HEK293 (cell line): ENCODE results near the gene CXXC5.

Source experiments
- CTCF ChIA-PET: fragments of 350-600 bp; formaldehyde crosslinking; extraction: SDS; loops from one replicate; lab custom pipeline; 2021; ENCODE audit warnings: antibody characterized with exemption; lab: Yijun Ruan, JAX
- POLR2A ChIA-PET: fragments of 300-600 bp; formaldehyde crosslinking; extraction: SDS; loops from one replicate; lab custom pipeline; 2020; ENCODE audit warnings: antibody characterized with exemption, inconsistent platforms; lab: Yijun Ruan, JAX
- H3K27ac ChIP-seq: fragments of 200-500 bp; sonication (Bioruptor generic); 2 replicates; pipeline ENCODE4 v1.5.1; 2014; ENCODE audit warnings: low read depth, low read length, control low read depth, inconsistent platforms; ENCODE audit errors: extremely low read depth
- H3K36me3 ChIP-seq, 2 experiments: fragments of 200-500 bp in 1 of 2; sonication (Bioruptor generic) in 1 of 2; 1 replicate in 1 of 2; 2 replicates in 1 of 2; pipeline ENCODE4 v1.5.1; 2014 to 2017; ENCODE audit warnings: inconsistent platforms in 2 of 2, low read length in 2 of 2; ENCODE audit not compliant: control insufficient read depth in 2 of 2, insufficient read depth in 1 of 2
- H3K4me1 ChIP-seq: fragments of 200-500 bp; sonication (Bioruptor generic); 2 replicates; pipeline ENCODE4 v1.5.1; 2014; ENCODE audit warnings: mild to moderate bottlenecking, low read length, inconsistent platforms; ENCODE audit not compliant: control insufficient read depth, insufficient read depth
- H3K4me3 ChIP-seq: 2 replicates; pipeline ENCODE4 v1.5.1; 2011; ENCODE audit warnings: low read depth, mild to moderate bottlenecking, control low read depth, low read length, moderate library complexity
- H3K9me3 ChIP-seq: fragments of 200-500 bp; sonication (Bioruptor generic); 2 replicates; pipeline ENCODE4 v1.5.1; 2014; ENCODE audit warnings: low read depth, low read length, inconsistent platforms; ENCODE audit not compliant: control insufficient read depth, insufficient read depth
- KLF10 ChIP-seq: fragments of 450-650 bp; IDR thresholded peaks from 2 replicates; pipeline ENCODE4 v1.5.1; 2018; ENCODE audit warnings: missing biosample characterization, mild to moderate bottlenecking, missing genetic modification characterization
- ZBTB20 ChIP-seq: fragments of 450-650 bp; formaldehyde crosslinking; IDR thresholded peaks from 2 replicates; pipeline ENCODE4 v1.5.1; 2016; ENCODE audit warnings: missing biosample characterization, missing genetic modification characterization
- ZIC2 ChIP-seq: fragments of 450-650 bp; formaldehyde crosslinking; IDR thresholded peaks from 2 replicates; pipeline ENCODE4 v1.5.1; 2016; ENCODE audit warnings: missing biosample characterization, missing genetic modification characterization
- ZNF132 ChIP-seq: fragments of 450-650 bp; formaldehyde crosslinking; IDR thresholded peaks from 2 replicates; pipeline ENCODE4 v1.5.1; 2017; ENCODE audit warnings: missing biosample characterization, missing genetic modification characterization, borderline replicate concordance
- ZNF140 ChIP-seq: fragments of 450-650 bp; formaldehyde crosslinking; IDR thresholded peaks from 2 replicates; pipeline ENCODE4 v1.5.1; 2016; ENCODE audit warnings: missing biosample characterization, missing genetic modification characterization
- ZNF146 ChIP-seq: fragments of 450-650 bp; formaldehyde crosslinking; IDR thresholded peaks from 2 replicates; pipeline ENCODE4 v1.5.1; 2016; ENCODE audit warnings: missing biosample characterization, missing genetic modification characterization
- ZNF174 ChIP-seq: fragments of 450-650 bp; formaldehyde crosslinking; IDR thresholded peaks from 2 replicates; pipeline ENCODE4 v1.5.0; 2017; ENCODE audit warnings: missing biosample characterization, mild to moderate bottlenecking, missing genetic modification characterization
- ZNF239 ChIP-seq: fragments of 450-650 bp; formaldehyde crosslinking; IDR thresholded peaks from 2 replicates; pipeline ENCODE4 v1.5.1; 2016; ENCODE audit warnings: missing biosample characterization, missing genetic modification characterization
- ZNF292 ChIP-seq: fragments of 450-650 bp; formaldehyde crosslinking; IDR thresholded peaks from 2 replicates; pipeline ENCODE4 v1.5.1; 2016; ENCODE audit warnings: low read depth, missing biosample characterization, missing genetic modification characterization, borderline replicate concordance
- ZNF394 ChIP-seq: fragments of 450-650 bp; formaldehyde crosslinking; IDR thresholded peaks from 2 replicates; pipeline ENCODE4 v1.5.1; 2016; ENCODE audit warnings: missing biosample characterization, missing genetic modification characterization, mild to moderate bottlenecking, moderate library complexity, borderline replicate concordance
- ZNF416 ChIP-seq: fragments of 450-650 bp; formaldehyde crosslinking; IDR thresholded peaks from 2 replicates; pipeline ENCODE4 v1.5.1; 2016; ENCODE audit warnings: missing biosample characterization, missing genetic modification characterization
- ZNF600 ChIP-seq: fragments of 450-650 bp; formaldehyde crosslinking; IDR thresholded peaks from 2 replicates; pipeline ENCODE4 v1.5.1; 2016; ENCODE audit warnings: missing biosample characterization, missing genetic modification characterization
- ZNF624 ChIP-seq: fragments of 450-650 bp; formaldehyde crosslinking; IDR thresholded peaks from 2 replicates; pipeline ENCODE4 v1.5.1; 2017; ENCODE audit warnings: missing biosample characterization, missing genetic modification characterization
- ZNF626 ChIP-seq: fragments of 450-650 bp; sonication (Bioruptor Pico); formaldehyde crosslinking; IDR thresholded peaks from 2 replicates; pipeline ENCODE4 v1.5.1; 2018; ENCODE audit warnings: missing biosample characterization, missing genetic modification characterization, inconsistent platforms
- ZNF664 ChIP-seq: fragments of 450-650 bp; formaldehyde crosslinking; IDR thresholded peaks from 2 replicates; pipeline ENCODE4 v1.5.1; 2016; ENCODE audit warnings: missing biosample characterization, missing genetic modification characterization
- ZNF707 ChIP-seq: fragments of 450-650 bp; formaldehyde crosslinking; IDR thresholded peaks from 2 replicates; pipeline ENCODE4 v1.5.1; 2016; ENCODE audit warnings: missing biosample characterization, missing genetic modification characterization
- ZNF76 ChIP-seq: fragments of 450-650 bp; formaldehyde crosslinking; IDR thresholded peaks from 2 replicates; pipeline ENCODE4; 2016; ENCODE audit warnings: low read depth, missing biosample characterization, missing genetic modification characterization, borderline replicate concordance
- ZNF830 ChIP-seq: fragments of 450-650 bp; IDR thresholded peaks from 2 replicates; pipeline ENCODE4 v1.5.0; 2018; ENCODE audit warnings: missing biosample characterization, missing genetic modification characterization, low read depth, mild to moderate bottlenecking, moderate library complexity
- TF ChIP-seq, protein P1 (sequence below): fragments of 450-650 bp; formaldehyde crosslinking; IDR thresholded peaks from 2 replicates; pipeline ENCODE4 v1.5.1; 2016; ENCODE audit warnings: missing biosample characterization, missing genetic modification characterization
- TF ChIP-seq, protein P2 (sequence below): fragments of 450-650 bp; IDR thresholded peaks from 2 replicates; pipeline ENCODE4 v1.5.1; 2018; ENCODE audit warnings: missing biosample characterization, mild to moderate bottlenecking, missing genetic modification characterization
- TF ChIP-seq, protein P3 (sequence below): fragments of 450-650 bp; formaldehyde crosslinking; IDR thresholded peaks from 2 replicates; pipeline ENCODE4 v1.5.1; 2016; ENCODE audit warnings: missing biosample characterization, missing genetic modification characterization

The CXXC5 gene

DNA sequence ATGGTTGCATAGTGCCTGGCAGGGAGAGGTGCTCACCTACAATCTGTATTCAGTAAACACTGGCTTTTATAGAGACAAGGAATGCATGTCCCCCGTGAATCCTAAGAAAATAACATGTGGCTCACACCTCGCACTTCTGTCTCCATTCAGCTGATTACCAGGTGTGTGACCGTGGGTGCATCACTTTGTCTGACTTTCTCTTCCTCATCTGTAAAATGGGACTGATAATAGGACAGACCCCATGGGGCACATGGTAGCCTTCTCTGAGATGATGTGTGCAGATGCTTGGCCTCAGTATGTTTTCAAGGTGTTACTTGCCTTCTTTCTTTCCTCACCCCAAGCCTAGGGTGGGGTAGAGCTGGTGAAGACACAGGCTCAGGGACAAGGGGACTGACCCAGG lies 6.3 kb downstream of the CXXC5 start:
- POLR2A ChIA-PET = no interaction called here
- no peaks in the 10 kb centered on the region for H3K9me3 ChIP-seq
- H3K4me1 ChIP-seq = peaks cover 24% of the 10 kb centered on the region; the same call in 1 of the 2 replicates
- no peak overlapping the region for H3K4me3 ChIP-seq
- TF ChIP-seq, protein P1, sequence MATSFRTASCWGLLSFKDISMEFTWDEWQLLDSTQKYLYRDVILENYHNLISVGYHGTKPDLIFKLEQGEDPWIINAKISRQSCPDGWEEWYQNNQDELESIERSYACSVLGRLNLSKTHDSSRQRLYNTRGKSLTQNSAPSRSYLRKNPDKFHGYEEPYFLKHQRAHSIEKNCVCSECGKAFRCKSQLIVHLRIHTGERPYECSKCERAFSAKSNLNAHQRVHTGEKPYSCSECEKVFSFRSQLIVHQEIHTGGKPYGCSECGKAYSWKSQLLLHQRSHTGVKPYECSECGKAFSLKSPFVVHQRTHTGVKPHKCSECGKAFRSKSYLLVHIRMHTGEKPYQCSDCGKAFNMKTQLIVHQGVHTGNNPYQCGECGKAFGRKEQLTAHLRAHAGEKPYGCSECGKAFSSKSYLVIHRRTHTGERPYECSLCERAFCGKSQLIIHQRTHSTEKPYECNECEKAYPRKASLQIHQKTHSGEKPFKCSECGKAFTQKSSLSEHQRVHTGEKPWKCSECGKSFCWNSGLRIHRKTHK (tag by site-specific recombination) = no peak
- TF ChIP-seq ZNF416 (tag by site-specific recombination) (no peak), ZNF707 (tag by site-specific recombination) (no peak), ZNF626 (tag by site-specific recombination) (no peak), ZNF174 (tag by site-specific recombination) (no peak), ZNF830 (tag by site-specific recombination) (no peak), ZBTB20 (tag by site-specific recombination) (no peak), ZNF76 (tag by site-specific recombination) (no peak), ZNF239 (no peak), ZNF292 (no peak), ZNF664 (no peak), ZIC2 (tag by site-specific recombination) (no peak), ZNF146 (tag by site-specific recombination) (no peak), ZNF624 (tag by site-specific recombination) (no peak), ZNF132 (tag by site-specific recombination) (no peak)
- TF ChIP-seq, protein P2, sequence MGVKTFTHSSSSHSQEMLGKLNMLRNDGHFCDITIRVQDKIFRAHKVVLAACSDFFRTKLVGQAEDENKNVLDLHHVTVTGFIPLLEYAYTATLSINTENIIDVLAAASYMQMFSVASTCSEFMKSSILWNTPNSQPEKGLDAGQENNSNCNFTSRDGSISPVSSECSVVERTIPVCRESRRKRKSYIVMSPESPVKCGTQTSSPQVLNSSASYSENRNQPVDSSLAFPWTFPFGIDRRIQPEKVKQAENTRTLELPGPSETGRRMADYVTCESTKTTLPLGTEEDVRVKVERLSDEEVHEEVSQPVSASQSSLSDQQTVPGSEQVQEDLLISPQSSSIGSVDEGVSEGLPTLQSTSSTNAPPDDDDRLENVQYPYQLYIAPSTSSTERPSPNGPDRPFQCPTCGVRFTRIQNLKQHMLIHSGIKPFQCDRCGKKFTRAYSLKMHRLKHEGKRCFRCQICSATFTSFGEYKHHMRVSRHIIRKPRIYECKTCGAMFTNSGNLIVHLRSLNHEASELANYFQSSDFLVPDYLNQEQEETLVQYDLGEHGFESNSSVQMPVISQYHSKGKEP = no peak
- TF ChIP-seq, protein P3, sequence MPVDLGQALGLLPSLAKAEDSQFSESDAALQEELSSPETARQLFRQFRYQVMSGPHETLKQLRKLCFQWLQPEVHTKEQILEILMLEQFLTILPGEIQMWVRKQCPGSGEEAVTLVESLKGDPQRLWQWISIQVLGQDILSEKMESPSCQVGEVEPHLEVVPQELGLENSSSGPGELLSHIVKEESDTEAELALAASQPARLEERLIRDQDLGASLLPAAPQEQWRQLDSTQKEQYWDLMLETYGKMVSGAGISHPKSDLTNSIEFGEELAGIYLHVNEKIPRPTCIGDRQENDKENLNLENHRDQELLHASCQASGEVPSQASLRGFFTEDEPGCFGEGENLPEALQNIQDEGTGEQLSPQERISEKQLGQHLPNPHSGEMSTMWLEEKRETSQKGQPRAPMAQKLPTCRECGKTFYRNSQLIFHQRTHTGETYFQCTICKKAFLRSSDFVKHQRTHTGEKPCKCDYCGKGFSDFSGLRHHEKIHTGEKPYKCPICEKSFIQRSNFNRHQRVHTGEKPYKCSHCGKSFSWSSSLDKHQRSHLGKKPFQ = no peak
- TF ChIP-seq, all 188 proteins: peak for 0
- CTCF ChIA-PET = interaction anchor here (0.6 to 1.1 kb wide), 4 partner anchors 27 to 113 kb away, joined by 3 to 5 read pairs (median 4); no protein-coding TSS in a partner anchor
- H3K27ac ChIP-seq = no peak overlapping the region
- H3K36me3 ChIP-seq = no peaks in the 10 kb centered on the region

DNA sequence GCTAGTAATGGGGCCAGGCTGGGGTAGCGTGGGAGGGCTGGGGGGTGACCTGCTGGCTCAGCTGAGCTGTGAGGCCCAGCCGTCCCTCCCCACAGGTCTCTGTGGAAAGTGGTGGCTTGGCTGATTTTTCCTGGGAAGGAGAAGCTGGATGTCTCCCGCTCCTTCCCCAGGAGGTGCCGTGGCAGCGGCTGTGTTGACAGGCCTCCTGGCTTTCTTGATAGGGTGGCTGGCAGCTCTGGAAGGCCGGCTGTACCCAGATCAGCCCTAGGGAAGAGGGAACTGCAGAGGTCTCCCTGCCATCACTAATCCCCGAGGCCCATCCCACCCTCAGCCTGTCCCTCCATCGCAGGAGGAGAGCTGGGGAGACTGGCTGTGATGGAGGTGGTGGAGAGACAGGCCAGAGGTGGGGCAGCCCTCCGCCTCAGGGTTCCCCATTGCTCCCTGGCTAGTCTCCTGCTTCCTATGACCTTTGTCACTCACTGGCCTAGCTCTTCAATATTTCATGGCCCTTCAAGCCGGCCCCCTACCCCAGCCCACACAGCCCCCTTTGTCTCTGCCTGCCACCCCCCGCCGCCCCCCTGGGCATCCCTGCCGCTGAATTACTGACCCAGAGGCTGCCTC lies 6.8 kb downstream of the CXXC5 start:
- Histone ChIP-seq H3K27ac (no peak overlapping the region), H3K9me3 (no peaks in the 10 kb centered on the region), H3K4me1 (peaks cover 19% of the 10 kb centered on the region; the same call in 1 of the 2 replicates), H3K36me3 (no peaks in the 10 kb centered on the region), H3K4me3 (no peak overlapping the region)
- CTCF ChIA-PET = interaction anchor here (1.0 kb wide), 1 partner anchor 111 kb away, joined by 5 read pairs; no protein-coding TSS in a partner anchor
- peak; percentile 55; the same call in 1 of the 2 replicates for TF ChIP-seq ZNF600 (tag by site-specific recombination)
- no peak for TF ChIP-seq ZNF140
- no peak for TF ChIP-seq ZBTB20 (tag by site-specific recombination)
- peak; percentile 55; the same call in 1 of the 2 replicates for TF ChIP-seq ZNF394 (tag by site-specific recombination)
- no peak for TF ChIP-seq KLF10 (tag by site-specific recombination)
- POLR2A ChIA-PET = no interaction called here
